ENCODE measurements around the gene GPHN. TPM values are rescaled to one million over a fixed set of nuclear protein-coding genes. Genes with fewer than 3 reads are reported as not detected.

The GPHN gene
- total RNA-seq, 2 experiments from 2014 or later: 26.3 to 26.6 TPM

DNA sequence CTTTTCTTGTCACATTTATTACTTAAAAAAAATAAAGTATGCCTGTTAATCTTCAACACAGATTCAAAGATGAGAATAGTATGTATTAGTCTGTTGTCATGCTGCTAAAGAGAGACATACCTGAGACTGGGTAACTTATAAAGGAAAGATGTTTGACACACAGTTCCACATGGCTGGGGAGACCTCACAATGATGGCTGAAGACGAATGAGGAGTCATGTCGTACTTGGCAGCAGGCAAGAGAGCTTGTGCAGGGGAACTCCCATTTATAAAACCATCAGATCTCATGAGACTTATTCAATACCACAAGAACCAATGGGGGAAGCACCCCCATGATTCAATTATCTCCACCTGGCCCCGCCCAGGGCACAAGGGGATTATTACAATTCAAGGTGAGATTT is 345.4 kb downstream of the GPHN start:
- peaks cover 2% of the 10 kb centered on the region for H3K36me3 Mint-ChIP-seq (ENCODE audit: low read depth)
- H3K27me3 Mint-ChIP-seq: no peaks in the 10 kb centered on the region
- no peaks in the 10 kb centered on the region for H3K4me1 Mint-ChIP-seq (ENCODE audit: low read depth)
- no peak overlapping the region for H3K27ac Mint-ChIP-seq
- no peaks in the 10 kb centered on the region for H3K9me3 Mint-ChIP-seq
- H3K4me3 Mint-ChIP-seq: no peak overlapping the region
- intact Hi-C loops (cut with micrococcal nuclease): no loop called here
- ChIA-PET POLR2A (no interaction called here), CTCF (no interaction called here)
- no peak for DNase-seq
- TF ChIP-seq, protein P1, sequence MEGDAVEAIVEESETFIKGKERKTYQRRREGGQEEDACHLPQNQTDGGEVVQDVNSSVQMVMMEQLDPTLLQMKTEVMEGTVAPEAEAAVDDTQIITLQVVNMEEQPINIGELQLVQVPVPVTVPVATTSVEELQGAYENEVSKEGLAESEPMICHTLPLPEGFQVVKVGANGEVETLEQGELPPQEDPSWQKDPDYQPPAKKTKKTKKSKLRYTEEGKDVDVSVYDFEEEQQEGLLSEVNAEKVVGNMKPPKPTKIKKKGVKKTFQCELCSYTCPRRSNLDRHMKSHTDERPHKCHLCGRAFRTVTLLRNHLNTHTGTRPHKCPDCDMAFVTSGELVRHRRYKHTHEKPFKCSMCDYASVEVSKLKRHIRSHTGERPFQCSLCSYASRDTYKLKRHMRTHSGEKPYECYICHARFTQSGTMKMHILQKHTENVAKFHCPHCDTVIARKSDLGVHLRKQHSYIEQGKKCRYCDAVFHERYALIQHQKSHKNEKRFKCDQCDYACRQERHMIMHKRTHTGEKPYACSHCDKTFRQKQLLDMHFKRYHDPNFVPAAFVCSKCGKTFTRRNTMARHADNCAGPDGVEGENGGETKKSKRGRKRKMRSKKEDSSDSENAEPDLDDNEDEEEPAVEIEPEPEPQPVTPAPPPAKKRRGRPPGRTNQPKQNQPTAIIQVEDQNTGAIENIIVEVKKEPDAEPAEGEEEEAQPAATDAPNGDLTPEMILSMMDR (IDR thresholded peaks at IDR 0.05): no peak
- ATAC-seq: no peak

DNA sequence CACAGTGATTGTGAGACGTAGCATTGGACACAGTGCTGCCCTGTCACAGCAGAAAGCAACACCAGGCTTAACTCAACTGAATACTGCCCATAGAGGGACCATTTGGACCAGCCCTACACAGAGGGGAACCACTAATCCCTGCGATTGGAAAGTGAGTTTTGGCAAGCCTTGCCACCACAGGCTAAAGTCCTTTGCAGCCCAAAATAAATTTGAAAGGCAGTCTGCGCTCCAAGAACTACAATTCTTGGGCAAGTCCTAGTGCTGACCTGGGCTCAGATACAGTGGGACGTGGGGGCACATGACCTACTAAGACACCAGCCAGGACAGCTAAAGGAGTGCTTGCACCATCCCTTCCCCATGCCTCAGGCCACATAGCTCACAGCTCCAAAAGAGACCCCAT is 349.9 kb downstream of the GPHN start:
- H3K36me3 Mint-ChIP-seq (ENCODE audit: low read depth): peaks cover 2% of the 10 kb centered on the region
- CTCF ChIA-PET: no interaction called here
- H3K4me3 Mint-ChIP-seq: no peak overlapping the region
- peaks cover 18% of the 10 kb centered on the region for H3K9me3 Mint-ChIP-seq
- DNase-seq: no peak
- intact Hi-C loops (cut with micrococcal nuclease): no loop called here
- TF ChIP-seq, protein P1 (IDR thresholded peaks at IDR 0.05): no peak
- POLR2A ChIA-PET: no interaction called here
- no peaks in the 10 kb centered on the region for H3K4me1 Mint-ChIP-seq (ENCODE audit: low read depth)
- H3K27me3 Mint-ChIP-seq: no peaks in the 10 kb centered on the region
- H3K27ac Mint-ChIP-seq: no peak overlapping the region
- no peak for ATAC-seq

DNA sequence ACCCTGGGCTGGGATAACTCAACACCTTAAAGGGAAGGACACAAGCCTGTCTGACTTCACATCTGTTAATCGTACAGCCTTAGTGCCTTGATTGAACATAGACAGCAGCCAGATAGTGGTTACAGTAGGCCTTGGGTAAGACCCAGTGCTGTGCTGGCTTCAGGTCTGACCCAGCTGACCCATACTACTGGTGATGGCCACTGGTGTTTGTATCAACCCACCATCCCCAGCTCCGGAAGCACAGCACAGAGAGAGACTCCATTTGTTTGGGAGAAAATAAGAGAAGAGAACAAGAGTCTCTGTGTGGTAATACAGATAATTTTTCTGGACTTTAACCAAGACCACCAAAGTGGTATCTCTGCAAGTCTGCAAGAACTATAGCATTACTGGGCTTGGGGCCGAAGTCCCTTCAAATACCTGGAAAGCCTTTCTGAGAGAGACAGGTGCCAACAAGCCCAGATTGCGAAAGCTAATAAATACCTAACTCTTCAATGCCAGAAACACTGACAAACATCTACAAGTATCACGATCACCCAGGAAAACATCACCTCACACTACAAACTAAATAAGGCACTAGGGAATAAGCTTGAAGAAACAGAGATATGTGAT is 351.2 kb downstream of the GPHN start:
- Mint-ChIP-seq H3K4me3 (no peak overlapping the region), H3K4me1 (ENCODE audit: low read depth) (no peaks in the 10 kb centered on the region), H3K36me3 (ENCODE audit: low read depth) (no peaks in the 10 kb centered on the region), H3K27ac (no peak overlapping the region), H3K27me3 (no peaks in the 10 kb centered on the region), H3K9me3 (peaks cover 19% of the 10 kb centered on the region)
- no peak for DNase-seq
- CTCF ChIA-PET: no interaction called here
- POLR2A ChIA-PET: no interaction called here
- intact Hi-C loops (cut with micrococcal nuclease): no loop called here
- TF ChIP-seq, protein P1 (IDR thresholded peaks at IDR 0.05): no peak
- ATAC-seq: no peak

DNA sequence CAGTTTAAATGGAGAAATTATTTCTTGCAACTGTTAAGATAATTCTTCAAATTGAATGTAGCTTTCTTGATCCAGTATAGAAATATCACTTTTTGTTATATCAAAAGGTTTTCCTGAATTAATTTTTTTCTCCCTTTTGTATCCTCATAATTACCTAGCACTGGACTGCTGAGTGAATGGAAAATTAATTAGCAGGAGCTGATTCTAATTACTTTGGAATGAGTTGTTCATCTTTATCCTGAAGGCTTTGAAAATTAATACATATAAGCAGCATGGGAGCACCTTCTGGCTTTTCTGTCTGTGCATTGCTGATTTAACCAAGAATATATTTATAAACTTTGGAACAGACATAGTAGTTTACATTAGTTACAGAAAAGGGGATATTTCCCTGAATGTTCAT is 373.6 kb downstream of the GPHN start:
- intact Hi-C loops (cut with micrococcal nuclease): no loop called here
- H3K4me1 Mint-ChIP-seq (ENCODE audit: low read depth): no peaks in the 10 kb centered on the region
- ChIA-PET CTCF (no interaction called here), POLR2A (interaction anchor here (0.6 kb wide), 1 partner anchor 1733 kb away, joined by 3 read pairs; no protein-coding TSS in a partner anchor)
- H3K27me3 Mint-ChIP-seq: no peaks in the 10 kb centered on the region
- no peak overlapping the region for H3K27ac Mint-ChIP-seq
- no peak overlapping the region for H3K4me3 Mint-ChIP-seq
- no peak for ATAC-seq
- DNase-seq: no peak
- TF ChIP-seq, protein P1 (IDR thresholded peaks at IDR 0.05): no peak
- H3K36me3 Mint-ChIP-seq (ENCODE audit: low read depth): peaks cover 14% of the 10 kb centered on the region
- H3K9me3 Mint-ChIP-seq: peaks cover 11% of the 10 kb centered on the region

DNA sequence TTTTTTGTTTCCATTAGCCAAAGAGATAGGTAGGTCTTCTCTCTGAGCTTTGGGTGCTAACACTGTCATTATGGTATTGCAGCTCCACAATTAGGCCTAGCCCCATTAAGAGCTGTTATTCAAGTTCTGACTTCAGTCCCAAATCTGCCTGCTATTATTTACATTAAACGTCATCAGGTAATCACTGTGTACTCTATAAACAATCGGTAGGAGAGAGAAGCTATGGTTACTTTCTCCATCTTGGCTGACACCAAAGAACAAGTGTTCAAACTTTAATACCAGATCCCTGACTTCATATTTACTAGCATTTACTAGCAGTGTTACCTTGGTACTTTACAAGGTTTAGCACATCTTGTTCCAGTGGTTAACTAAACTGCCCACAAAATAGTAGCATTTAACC is 376.2 kb downstream of the GPHN start:
- H3K36me3 Mint-ChIP-seq (ENCODE audit: low read depth): peaks cover 27% of the 10 kb centered on the region
- POLR2A ChIA-PET: no interaction called here
- no peak overlapping the region for H3K4me3 Mint-ChIP-seq
- ATAC-seq (no peak), DNase-seq (no peak)
- H3K4me1 Mint-ChIP-seq (ENCODE audit: low read depth): no peaks in the 10 kb centered on the region
- intact Hi-C loops (cut with micrococcal nuclease): no loop called here
- H3K27me3 Mint-ChIP-seq: no peaks in the 10 kb centered on the region
- TF ChIP-seq, protein P1 (IDR thresholded peaks at IDR 0.05): no peak
- H3K9me3 Mint-ChIP-seq: peaks cover 20% of the 10 kb centered on the region
- H3K27ac Mint-ChIP-seq: no peak overlapping the region
- CTCF ChIA-PET: no interaction called here

All from activated CD8-positive, alpha-beta T cell treated with anti-CD3 and anti-CD28 coated beads for 36 hours (primary cell).